GM21825 (cell line): ENCODE measurements around the gene SLC23A3.

Source experiments
- ATAC-seq: cut with Tn5 transposase; IDR thresholded peaks from one replicate; pipeline ENCODE4 v1.9.1; 2021; ENCODE audit warnings: mild to moderate bottlenecking, moderate library complexity; ENCODE audit not compliant: unreplicated experiment

The SLC23A3 gene

GRCh38 chr2:219116776-219117646 lies 52.8 kb downstream of the SLC23A3 start:
- ATAC-seq: no peak

GRCh38 chr2:219112651-219113338 lies 57.0 kb downstream of the SLC23A3 start:
- ATAC-seq: no peak

DNA sequence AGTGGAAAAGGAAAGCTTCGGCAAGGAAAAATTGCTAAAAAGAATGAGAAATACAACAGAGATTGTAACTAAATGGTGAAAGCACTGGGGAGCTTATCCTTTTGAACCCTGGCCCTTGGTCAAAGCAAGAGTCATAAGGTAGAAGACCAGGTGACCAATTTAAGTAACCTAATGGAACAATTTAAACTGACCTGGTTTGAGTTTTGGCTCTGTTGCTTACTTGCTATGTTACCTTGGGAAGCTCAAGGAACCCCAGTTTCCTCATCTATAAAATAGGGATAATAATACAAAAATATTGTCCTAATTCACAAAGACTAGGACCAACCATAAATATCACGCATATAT lies 57.8 kb downstream of the SLC23A3 start:
- ATAC-seq: no peak
